Measurements from ENCODE around the gene OSTN.

DNA sequence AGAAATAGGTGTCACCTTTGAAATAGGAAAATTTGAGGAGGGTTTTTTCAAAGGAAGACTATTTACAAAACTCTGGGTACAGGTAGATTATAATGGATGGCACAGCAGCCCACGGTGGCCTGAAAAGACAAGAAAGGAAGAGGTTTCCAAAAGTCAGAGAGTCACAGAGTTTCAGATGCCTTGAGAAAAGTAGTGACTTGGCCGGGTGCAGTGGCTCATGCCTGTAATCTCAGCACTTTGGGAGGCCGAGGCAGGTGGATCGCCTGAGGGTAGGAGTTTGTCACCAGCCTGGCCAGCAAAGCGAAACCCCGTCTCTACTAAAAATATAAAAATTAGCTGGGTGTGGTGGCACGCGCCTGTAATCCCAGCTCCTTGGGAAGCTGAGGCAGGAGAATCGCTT lies 35.2 kb downstream of the OSTN start:
- TF ChIP-seq CREB1 (IDR thresholded peaks at IDR 0.05; ENCODE audit: low read depth) (no peak), YY1 (IDR thresholded peaks at IDR 0.05; ENCODE audit: low read depth) (no peak), TAF1 (IDR thresholded peaks at IDR 0.05; ENCODE audit: low read depth) (no peak), EP300 (IDR thresholded peaks at IDR 0.05; ENCODE audit: borderline replicate concordance) (no peak), RAD21 (IDR thresholded peaks at IDR 0.05; ENCODE audit: low read depth) (no peak), REST (IDR thresholded peaks at IDR 0.05; ENCODE audit: low read depth) (no peak), NFIC (IDR thresholded peaks at IDR 0.05) (no peak), MAX (IDR thresholded peaks at IDR 0.05) (no peak), TCF12 (IDR thresholded peaks at IDR 0.05; ENCODE audit: low read depth) (no peak), FOXM1 (IDR thresholded peaks at IDR 0.05; ENCODE audit: borderline replicate concordance, low read depth) (no peak), CEBPB (IDR thresholded peaks at IDR 0.05) (no peak)

Measured in Ishikawa (cell line).